ENCODE measurements around the gene VSTM2L.

- TF ChIP-seq CTCF (IDR thresholded peaks at IDR 0.05) (no peak), EZH2 (IDR thresholded peaks at IDR 0.05) (no peak), EZH2phosphoT487 (IDR thresholded peaks at IDR 0.05) (no peak)
Measured at GRCh38 chr20:37925265-37926165, 22.6 kb downstream of the VSTM2L start.
